ENCODE measurements around the gene ACSF2. TPM values are rescaled to one million over a fixed set of nuclear protein-coding genes. Genes with fewer than 3 reads are reported as not detected.
A peak's percentile ranks its signal among the peaks of the same experiment; 100 is the strongest.

Gene ACSF2
- total and polyA plus RNA-seq, 2 of the 13 experiments (the other 11 are each of a cell fraction or from before 2014, with no cell fraction given) = 87.3 to 109 TPM

DNA sequence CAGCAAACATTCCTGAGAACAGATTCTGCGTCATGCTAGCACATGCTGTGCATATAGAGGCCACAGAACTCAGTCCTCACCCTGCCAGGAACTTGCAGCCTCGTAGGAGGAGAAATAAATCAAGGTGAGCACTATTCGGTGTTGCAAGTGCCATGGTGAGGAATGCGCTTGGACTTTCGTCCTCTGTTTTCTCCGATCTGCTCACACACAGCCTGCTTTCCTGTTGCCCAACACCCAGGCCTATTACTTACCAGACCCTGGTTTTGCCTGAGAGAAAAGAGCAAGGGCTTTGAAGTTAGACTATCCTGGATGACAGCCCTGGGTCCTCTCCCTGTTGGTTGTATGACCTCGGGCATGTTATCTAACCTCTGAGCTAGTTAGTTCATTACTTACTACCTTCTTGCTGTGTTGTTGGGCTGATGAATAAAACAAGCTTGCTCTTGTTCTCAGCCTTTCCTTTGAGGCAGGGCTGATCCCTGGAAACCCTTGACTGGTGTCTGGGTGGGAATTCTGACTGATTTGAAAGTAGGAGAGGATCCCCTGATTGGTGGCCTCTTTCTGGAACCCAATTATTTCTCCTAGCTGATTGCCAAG lies 2.9 kb downstream of the ACSF2 start:
- peaks cover 0 to 4% of the 10 kb centered on the region in 2 experiments; a peak in 1 of 5 replicates for H3K36me3 ChIP-seq (replicated peaks in 1 of 2; ENCODE audit: control insufficient read depth in 1 of 2, insufficient read depth in 2 of 2, low read length in 2 of 2)
- H3K27me3 ChIP-seq (ENCODE audit: control insufficient read depth in 1 of 2, insufficient read depth in 2 of 2, low read length in 2 of 2) = no peaks in the 10 kb centered on the region; a peak in 1 of 5 replicates
- H3K4me3 ChIP-seq (replicated peaks in 1 of 3; ENCODE audit: insufficient read depth in 1 of 3, low read depth in 2 of 3, low read length in 3 of 3) = peak overlapping the region in 2 of 3 experiments; percentile 17 to 90; a peak in 4 of 6 replicates
- H4K20me1 ChIP-seq (ENCODE audit: insufficient read depth, low read length) = no peaks in the 10 kb centered on the region
- peaks cover 81% of the 10 kb centered on the region for H3K4me1 ChIP-seq (ENCODE audit: insufficient read depth, low read length)
- POLR2A ChIA-PET = interaction anchor here (0.7 to 5.6 kb wide), 18 partner anchors 8 to 665 kb away, joined by 3 to 99 read pairs (median 4); partner anchors contain the start of genes FAM117A, LRRC59 and RSAD1
- peak overlapping the region; percentile 83 for H3K27ac ChIP-seq (ENCODE audit: extremely low read length, insufficient read depth, low read length)
- 2% methylated on average over 7 of the region's 7 CpGs for WGBS (ENCODE audit: low lambda C conversion rate)
- FAIRE-seq = peak; percentile 97
- H3K4me2 ChIP-seq (ENCODE audit: low read depth, low read length) = peak overlapping the region; percentile 99
- BruUV-seq (replicated peaks) = no TSS peak
- CTCF ChIA-PET (ENCODE audit: low intra/inter-chr PET ratio, low total read pairs) = interaction anchor here (0.8 to 4.1 kb wide), 2 partner anchors 31 to 50 kb away, joined by 3 to 20 read pairs; partner anchors contain the start of genes LRRC59 and RSAD1
- peak; percentile 77 for ATAC-seq
- DNase-seq (ENCODE audit: low spot score) = peak; percentile 100
- intact Hi-C loops (cut with micrococcal nuclease; ENCODE audit: unreplicated experiment) (loop anchor here (1.0 kb wide), 1 partner anchor 47 kb away; no protein-coding TSS in a partner anchor), in situ Hi-C loops (cut with HindIII; ENCODE audit: extremely low pct_ligation_motif_present, low pct_unique_long_range_greater_than_20kb) (no loop called here)
- H2AFZ ChIP-seq (ENCODE audit: low read length) = no peak overlapping the region
- peak overlapping the region; percentile 84 for H3K9ac ChIP-seq (ENCODE audit: insufficient read depth, low read depth, low read length)
- H3K9me3 ChIP-seq (ENCODE audit: low read length) = no peaks in the 10 kb centered on the region
- H3K79me2 ChIP-seq (ENCODE audit: insufficient read depth, low read length) = peaks cover 38% of the 10 kb centered on the region
- no peak for TF ChIP-seq SCMH1 (CRISPR knock-in tag; IDR thresholded peaks at IDR 0.05; ENCODE audit: borderline replicate concordance)
- TF ChIP-seq SIX4 (CRISPR knock-in tag; IDR thresholded peaks at IDR 0.05) = peak; percentile 86
- TF ChIP-seq ZSCAN25 (CRISPR knock-in tag; IDR thresholded peaks at IDR 0.05) = peak; percentile 87
- peak; percentile 80; the same call in 1 of the 2 replicates for TF ChIP-seq KDM4B (CRISPR knock-in tag; IDR thresholded peaks at IDR 0.05)
- TF ChIP-seq, protein P1, sequence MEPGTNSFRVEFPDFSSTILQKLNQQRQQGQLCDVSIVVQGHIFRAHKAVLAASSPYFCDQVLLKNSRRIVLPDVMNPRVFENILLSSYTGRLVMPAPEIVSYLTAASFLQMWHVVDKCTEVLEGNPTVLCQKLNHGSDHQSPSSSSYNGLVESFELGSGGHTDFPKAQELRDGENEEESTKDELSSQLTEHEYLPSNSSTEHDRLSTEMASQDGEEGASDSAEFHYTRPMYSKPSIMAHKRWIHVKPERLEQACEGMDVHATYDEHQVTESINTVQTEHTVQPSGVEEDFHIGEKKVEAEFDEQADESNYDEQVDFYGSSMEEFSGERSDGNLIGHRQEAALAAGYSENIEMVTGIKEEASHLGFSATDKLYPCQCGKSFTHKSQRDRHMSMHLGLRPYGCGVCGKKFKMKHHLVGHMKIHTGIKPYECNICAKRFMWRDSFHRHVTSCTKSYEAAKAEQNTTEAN (CRISPR knock-in tag; conservative IDR thresholded peaks at IDR 0.05) = peak; percentile 93
- peak; percentile 94 for TF ChIP-seq MED1 (CRISPR knock-in tag; IDR thresholded peaks at IDR 0.05)
- TF ChIP-seq ZNF792 (CRISPR knock-in tag; IDR thresholded peaks at IDR 0.05) = peak; percentile 95
- peak; percentile 87 for TF ChIP-seq TRIM24 (CRISPR knock-in tag; IDR thresholded peaks at IDR 0.05)
- TF ChIP-seq, protein P2, sequence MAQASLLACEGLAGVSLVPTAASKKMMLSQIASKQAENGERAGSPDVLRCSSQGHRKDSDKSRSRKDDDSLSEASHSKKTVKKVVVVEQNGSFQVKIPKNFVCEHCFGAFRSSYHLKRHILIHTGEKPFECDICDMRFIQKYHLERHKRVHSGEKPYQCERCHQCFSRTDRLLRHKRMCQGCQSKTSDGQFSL (CRISPR knock-in tag; IDR thresholded peaks at IDR 0.05) = no peak
- no peak for TF ChIP-seq ZNF251 (CRISPR knock-in tag; IDR thresholded peaks at IDR 0.05)
- TF ChIP-seq MTA1 (CRISPR knock-in tag; IDR thresholded peaks at IDR 0.05; ENCODE audit: borderline replicate concordance) = peak; percentile 89
- no peak for TF ChIP-seq ZSCAN30 (CRISPR knock-in tag; IDR thresholded peaks at IDR 0.05)
- no peak for TF ChIP-seq NCOA5 (CRISPR knock-in tag; IDR thresholded peaks at IDR 0.05)
- no peak for TF ChIP-seq ARNT (IDR thresholded peaks at IDR 0.05)
- TF ChIP-seq DPF2 (CRISPR knock-in tag; IDR thresholded peaks at IDR 0.05; ENCODE audit: borderline replicate concordance, low read depth) = peak; percentile 97
- no peak for TF ChIP-seq CC2D1A (CRISPR knock-in tag; IDR thresholded peaks at IDR 0.05)
- no peak; the same call in 1 of the 2 replicates for TF ChIP-seq SAFB2 (CRISPR knock-in tag; IDR thresholded peaks at IDR 0.05; ENCODE audit: borderline replicate concordance, low read depth)
- TF ChIP-seq SMC3 (IDR thresholded peaks at IDR 0.05; ENCODE audit: low read length) = peak; percentile 42; the same call in 1 of the 2 replicates
- no peak for TF ChIP-seq ZMAT3 (CRISPR knock-in tag; conservative IDR thresholded peaks at IDR 0.05)
- peak; percentile 19; the same call in 1 of the 2 replicates for TF ChIP-seq ZNF121 (CRISPR knock-in tag; IDR thresholded peaks at IDR 0.05)
- TF ChIP-seq ZNF619 (CRISPR knock-in tag; IDR thresholded peaks at IDR 0.05) = no peak
- TF ChIP-seq RBM39 (IDR thresholded peaks at IDR 0.05; ENCODE audit: low read depth, low read length, poor library complexity, severe bottlenecking) = no peak
- TF ChIP-seq SPEN (CRISPR knock-in tag; IDR thresholded peaks at IDR 0.05; ENCODE audit: low read depth) = peak; percentile 82; the same call in 1 of the 2 replicates

Data from HepG2 (cell line).